ENCODE results near the gene TRPV2. TPM values are rescaled to one million over a fixed set of nuclear protein-coding genes. Genes with fewer than 3 reads are reported as not detected.
"Not testable (repeated sequence)": the region's sequence is repeated elsewhere in the genome, so short reads cannot be mapped to it uniquely, and the experiment has no call there.

Gene TRPV2
- total RNA-seq, 6 donors from 2014 or later = 33.4 to 127 (median 48.6) TPM

DNA sequence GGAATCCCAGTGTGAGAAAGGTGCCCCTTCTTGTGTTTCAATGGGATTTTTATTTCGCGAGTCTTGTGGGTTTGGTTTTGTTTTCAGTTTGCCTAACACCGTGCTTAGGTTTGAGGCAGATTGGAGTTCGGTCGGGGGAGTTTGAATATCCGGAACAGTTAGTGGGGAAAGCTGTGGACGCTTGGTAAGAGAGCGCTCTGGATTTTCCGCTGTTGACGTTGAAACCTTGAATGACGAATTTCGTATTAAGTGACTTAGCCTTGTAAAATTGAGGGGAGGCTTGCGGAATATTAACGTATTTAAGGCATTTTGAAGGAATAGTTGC lies 33.9 kb upstream of the TRPV2 start:
- 0 to 1% methylated on average over 14 of the region's 14 CpGs for WGBS, 2 donors
- DNase-seq (no peak), ATAC-seq (ENCODE audit: low FRiP score in 2 of 2) (no peak)
- peak overlapping the region; percentile 57 to 68 (median 62) for H3K4me3 ChIP-seq
- no peak for TF ChIP-seq POLR2A (IDR thresholded peaks at IDR 0.05)
- no peak for TF ChIP-seq POLR2AphosphoS5 (IDR thresholded peaks at IDR 0.05)
- TF ChIP-seq EP300 (IDR thresholded peaks at IDR 0.05) = no peak
- TF ChIP-seq, protein P1, sequence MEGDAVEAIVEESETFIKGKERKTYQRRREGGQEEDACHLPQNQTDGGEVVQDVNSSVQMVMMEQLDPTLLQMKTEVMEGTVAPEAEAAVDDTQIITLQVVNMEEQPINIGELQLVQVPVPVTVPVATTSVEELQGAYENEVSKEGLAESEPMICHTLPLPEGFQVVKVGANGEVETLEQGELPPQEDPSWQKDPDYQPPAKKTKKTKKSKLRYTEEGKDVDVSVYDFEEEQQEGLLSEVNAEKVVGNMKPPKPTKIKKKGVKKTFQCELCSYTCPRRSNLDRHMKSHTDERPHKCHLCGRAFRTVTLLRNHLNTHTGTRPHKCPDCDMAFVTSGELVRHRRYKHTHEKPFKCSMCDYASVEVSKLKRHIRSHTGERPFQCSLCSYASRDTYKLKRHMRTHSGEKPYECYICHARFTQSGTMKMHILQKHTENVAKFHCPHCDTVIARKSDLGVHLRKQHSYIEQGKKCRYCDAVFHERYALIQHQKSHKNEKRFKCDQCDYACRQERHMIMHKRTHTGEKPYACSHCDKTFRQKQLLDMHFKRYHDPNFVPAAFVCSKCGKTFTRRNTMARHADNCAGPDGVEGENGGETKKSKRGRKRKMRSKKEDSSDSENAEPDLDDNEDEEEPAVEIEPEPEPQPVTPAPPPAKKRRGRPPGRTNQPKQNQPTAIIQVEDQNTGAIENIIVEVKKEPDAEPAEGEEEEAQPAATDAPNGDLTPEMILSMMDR (IDR thresholded peaks at IDR 0.05) = no peak
- no peaks in the 10 kb centered on the region for H3K9me3 ChIP-seq
- H3K27ac ChIP-seq = peak overlapping the region; percentile 90 to 92 (median 92)
- peaks cover 24 to 45% (median 39%) of the 10 kb centered on the region in 4 donors for H3K4me1 ChIP-seq
- no peaks in the 10 kb centered on the region for H3K27me3 ChIP-seq
- H3K36me3 ChIP-seq = peaks cover 9 to 18% (median 11%) of the 10 kb centered on the region in 4 donors

DNA sequence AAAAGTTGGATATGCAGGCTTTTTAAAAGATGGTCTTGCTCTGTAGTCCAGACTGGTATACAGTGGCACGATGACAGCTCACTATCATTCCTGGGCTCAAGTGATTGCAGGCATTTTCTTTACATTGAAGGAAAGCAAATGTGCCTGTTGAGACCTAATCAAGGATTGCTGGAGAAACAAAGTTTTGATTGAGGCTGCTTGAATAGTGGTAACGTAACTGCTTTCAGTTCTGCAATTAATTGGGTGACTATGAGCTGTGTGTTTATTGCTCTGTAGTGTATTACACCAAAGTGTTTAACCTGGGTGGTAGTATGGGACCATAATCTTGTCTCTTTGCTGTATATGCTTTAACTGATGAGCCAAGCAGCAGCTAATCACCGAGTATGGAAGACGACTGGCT lies 32.2 kb upstream of the TRPV2 start:
- Histone ChIP-seq H3K9me3 (no peaks in the 10 kb centered on the region), H3K36me3 (peaks cover 9 to 18% (median 11%) of the 10 kb centered on the region in 4 donors), H3K27ac (peak overlapping the region in 1 of 4 donors; percentile 49), H3K4me3 (peak overlapping the region in 1 of 4 donors; percentile 64), H3K27me3 (no peaks in the 10 kb centered on the region), H3K4me1 (peaks cover 26 to 54% (median 38%) of the 10 kb centered on the region in 4 donors)
- DNase-seq (no peak), ATAC-seq (ENCODE audit: low FRiP score in 2 of 2) (no peak)
- WGBS, 2 donors = 42 to 64% methylated on average over 4 of the region's 4 CpGs
- TF ChIP-seq EP300 (IDR thresholded peaks at IDR 0.05) (no peak), POLR2AphosphoS5 (IDR thresholded peaks at IDR 0.05) (no peak), POLR2A (IDR thresholded peaks at IDR 0.05) (no peak)
- TF ChIP-seq, protein P1 (IDR thresholded peaks at IDR 0.05) = no peak

DNA sequence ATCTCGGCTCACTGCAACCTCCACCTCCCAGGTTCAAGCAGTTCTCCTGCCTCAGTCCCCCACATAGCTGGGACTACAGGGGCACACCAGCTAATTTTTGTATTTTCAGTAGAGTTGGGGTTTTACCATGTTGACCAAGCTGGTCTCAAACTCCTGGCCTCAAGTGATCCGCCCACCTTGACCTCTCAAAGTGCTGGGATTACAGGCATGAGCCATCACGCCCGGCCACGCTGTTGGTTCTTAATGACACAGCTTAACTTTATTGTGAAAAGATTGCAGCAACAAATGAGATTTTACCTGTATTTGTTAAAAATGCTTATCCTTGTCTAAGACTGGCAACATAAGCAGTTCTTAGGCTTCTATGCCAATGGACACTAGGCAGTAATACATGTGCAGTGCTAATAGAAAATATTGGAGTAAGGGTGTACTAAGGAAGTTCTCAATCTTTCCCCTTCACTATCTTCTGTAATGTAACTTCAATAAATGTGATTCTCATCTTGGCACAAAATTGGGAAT lies 31.5 kb upstream of the TRPV2 start:
- DNase-seq = no peak
- peak overlapping the region in 1 of 4 donors; percentile 64 for H3K4me3 ChIP-seq
- H3K27ac ChIP-seq = peak overlapping the region in 1 of 4 donors; percentile 49
- peaks cover 9 to 18% (median 11%) of the 10 kb centered on the region in 4 donors for H3K36me3 ChIP-seq
- TF ChIP-seq EP300 (IDR thresholded peaks at IDR 0.05) (no peak), POLR2AphosphoS5 (IDR thresholded peaks at IDR 0.05) (no peak), POLR2A (IDR thresholded peaks at IDR 0.05) (no peak)
- TF ChIP-seq, protein P1 (IDR thresholded peaks at IDR 0.05) = no peak
- H3K4me1 ChIP-seq = peaks cover 26 to 54% (median 35%) of the 10 kb centered on the region in 4 donors
- no peak for ATAC-seq (ENCODE audit: low FRiP score in 2 of 2)
- no peaks in the 10 kb centered on the region for H3K27me3 ChIP-seq
- WGBS, 2 donors = 83 to 85% methylated on average over 5 of the region's 5 CpGs
- H3K9me3 ChIP-seq = no peaks in the 10 kb centered on the region

DNA sequence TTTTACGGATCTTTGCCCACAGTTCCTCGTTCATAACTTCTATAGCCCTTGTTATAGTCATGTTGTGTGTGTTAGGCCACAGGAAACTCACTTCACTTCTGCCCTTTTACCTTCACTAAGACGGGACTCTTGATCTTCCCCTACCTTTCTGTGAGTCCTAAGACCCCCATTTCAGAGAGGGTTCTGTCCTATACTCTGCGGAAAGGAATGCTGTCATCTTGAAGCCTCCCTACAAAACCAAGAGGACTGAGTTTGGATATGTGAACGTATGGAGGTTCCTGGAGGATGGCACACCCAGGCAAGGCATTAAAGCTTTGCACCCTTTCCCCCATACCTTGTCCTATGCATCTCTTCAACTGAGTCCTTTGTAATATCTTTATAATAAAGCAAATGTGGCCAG lies 30.8 kb upstream of the TRPV2 start:
- DNase-seq = no peak
- no peak for ATAC-seq (ENCODE audit: low FRiP score in 2 of 2)
- 69 to 71% methylated on average over 5 of the region's 5 CpGs for WGBS, 2 donors
- Histone ChIP-seq H3K36me3 (peaks cover 9 to 18% (median 11%) of the 10 kb centered on the region in 4 donors), H3K27ac (peak overlapping the region in 1 of 4 donors; percentile 46), H3K27me3 (no peaks in the 10 kb centered on the region), H3K4me1 (peaks cover 26 to 54% (median 35%) of the 10 kb centered on the region in 4 donors), H3K9me3 (no peaks in the 10 kb centered on the region), H3K4me3 (no peak overlapping the region)
- no peak for TF ChIP-seq POLR2AphosphoS5 (IDR thresholded peaks at IDR 0.05)
- no peak for TF ChIP-seq EP300 (IDR thresholded peaks at IDR 0.05)
- TF ChIP-seq POLR2A (IDR thresholded peaks at IDR 0.05) = no peak
- TF ChIP-seq, protein P1 (IDR thresholded peaks at IDR 0.05) = no peak

DNA sequence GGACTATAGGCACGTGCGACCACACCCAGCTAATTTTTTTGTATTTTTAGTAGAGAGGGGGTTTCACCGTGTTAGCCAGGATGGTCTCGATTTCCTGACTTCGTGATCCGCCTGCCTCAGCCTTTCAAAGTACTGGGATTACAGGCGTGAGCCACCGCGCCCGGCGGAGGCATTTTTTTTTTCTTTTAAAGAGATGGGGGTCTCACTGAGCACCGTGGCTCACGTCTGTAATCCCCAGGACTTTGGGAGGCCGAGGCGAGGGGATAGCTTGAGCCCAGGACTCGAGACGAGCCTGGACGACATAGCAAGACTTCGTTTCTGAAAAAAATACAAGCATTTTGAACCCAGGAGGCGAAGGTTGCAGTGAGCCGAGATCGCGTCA lies 29.3 kb upstream of the TRPV2 start:
- DNase-seq; H3K27me3 ChIP-seq; ATAC-seq (ENCODE audit: low FRiP score in 2 of 2); H3K9me3 ChIP-seq: not testable (repeated sequence)
- WGBS, 2 donors = 43 to 50% methylated on average over 23 of the region's 23 CpGs
- Histone ChIP-seq H3K4me3 (peak overlapping the region in 3 of 4 donors; percentile 43 to 54 (median 52)), H3K36me3 (peaks cover 9 to 18% (median 11%) of the 10 kb centered on the region in 4 donors), H3K27ac (peak overlapping the region in 2 of 4 donors; percentile 44 to 78), H3K4me1 (peaks cover 26 to 49% (median 29%) of the 10 kb centered on the region in 4 donors)
